DND-41 (cell line): ENCODE data around the gene SPATA17.
"Not testable (repeated sequence)": the region's sequence is repeated elsewhere in the genome, so short reads cannot be mapped to it uniquely, and the experiment has no call there.

Source experiments
- ATAC-seq: fragments of 200-7000 bp; cut with Tn5 transposase; 3 replicates; pipeline ENCODE4 v1.9.1; 2021; ENCODE audit warnings: low read depth; ENCODE audit not compliant: insufficient read depth
- DNase-seq: peaks from one replicate; pipeline ENCODE4 v3.0.0-alpha.2; 2020
- H2AFZ ChIP-seq: 2 replicates; pipeline ENCODE4 v1.6.0; 2012; ENCODE audit warnings: low read depth, low read length
- H3K27ac ChIP-seq: 2 replicates; pipeline ENCODE4 v1.5.1; 2012; ENCODE audit warnings: low read length, inconsistent platforms
- H3K27me3 ChIP-seq: fragments of 200-600 bp; sonication (generic); 2 replicates; pipeline ENCODE4 v1.6.0; 2012; ENCODE audit warnings: low read length, mild to moderate bottlenecking, inconsistent platforms; ENCODE audit not compliant: insufficient read depth, poor library complexity
- H3K36me3 ChIP-seq: 2 replicates; pipeline ENCODE4 v1.5.1; 2012; ENCODE audit warnings: low read length, inconsistent platforms; ENCODE audit not compliant: insufficient read depth
- H3K4me1 ChIP-seq: 2 replicates; pipeline ENCODE4 v1.5.1; 2012; ENCODE audit warnings: mild to moderate bottlenecking, low read length; ENCODE audit not compliant: insufficient read depth
- H3K4me2 ChIP-seq: 2 replicates; pipeline ENCODE4 v1.6.0; 2012; ENCODE audit warnings: mild to moderate bottlenecking, moderate library complexity, low read length, inconsistent platforms; ENCODE audit not compliant: insufficient read depth
- H3K4me3 ChIP-seq, 2 experiments: fragments of 200-600 bp in 1 of 2; shearing (Covaris generic) in 1 of 2; 2 replicates each; pipeline ENCODE4 v1.5.1; 2012 to 2016; ENCODE audit warnings: inconsistent platforms in 2 of 2, low read length in 2 of 2, mild to moderate bottlenecking in 2 of 2, low read depth in 1 of 2, moderate library complexity in 1 of 2
- H3K79me2 ChIP-seq: 2 replicates; pipeline ENCODE4 v1.6.0; 2012; ENCODE audit warnings: low read length, inconsistent platforms; ENCODE audit not compliant: insufficient read depth
- H3K9ac ChIP-seq: 2 replicates; pipeline ENCODE4 v1.6.0; 2012; ENCODE audit warnings: low read depth, mild to moderate bottlenecking, inconsistent platforms, low read length, moderate library complexity
- H3K9me3 ChIP-seq: 2 replicates; pipeline ENCODE4 v1.5.1; 2012; ENCODE audit warnings: low read length, moderate library complexity, mild to moderate bottlenecking, inconsistent platforms; ENCODE audit not compliant: insufficient read depth, severe bottlenecking
- H4K20me1 ChIP-seq: 2 replicates; pipeline ENCODE4 v1.6.0; 2012; ENCODE audit warnings: low read length; ENCODE audit not compliant: insufficient read depth
- CTCF ChIP-seq: IDR thresholded peaks from 2 replicates; pipeline ENCODE4 v1.5.1; 2012; ENCODE audit warnings: borderline replicate concordance, low read length, moderate library complexity, mild to moderate bottlenecking; ENCODE audit not compliant: poor library complexity, severe bottlenecking; ENCODE audit errors: extremely low read depth
- EZH2 ChIP-seq: IDR thresholded peaks from 3 replicates; pipeline ENCODE4 v1.6.1; 2012; ENCODE audit warnings: borderline replicate concordance, low read depth, mild to moderate bottlenecking, moderate library complexity, low read length, inconsistent platforms; ENCODE audit not compliant: severe bottlenecking

Gene SPATA17

GRCh38 chr1:217681806-217682205, 50.7 kb downstream of the SPATA17 start:
- TF ChIP-seq EZH2 (no peak), CTCF (no peak)
- Histone ChIP-seq H4K20me1 (no peaks in the 10 kb centered on the region), H3K79me2 (no peaks in the 10 kb centered on the region), H3K27ac (no peak overlapping the region), H3K4me1 (no peaks in the 10 kb centered on the region), H3K4me2 (no peak overlapping the region), H3K27me3 (no peaks in the 10 kb centered on the region), H3K9me3 (no peaks in the 10 kb centered on the region), H3K36me3 (no peaks in the 10 kb centered on the region), H3K4me3 (no peak overlapping the region), H3K9ac (no peak overlapping the region), H2AFZ (no peak overlapping the region)
- ATAC-seq (no peak), DNase-seq (no peak)

GRCh38 chr1:217687511-217687910, 56.4 kb downstream of the SPATA17 start:
- Histone ChIP-seq H3K27ac (no peak overlapping the region), H3K9ac (no peak overlapping the region), H2AFZ (no peak overlapping the region), H3K36me3 (no peaks in the 10 kb centered on the region), H3K79me2 (no peaks in the 10 kb centered on the region), H3K4me3 (no peak overlapping the region), H3K27me3 (no peaks in the 10 kb centered on the region), H3K4me1 (no peaks in the 10 kb centered on the region), H3K9me3 (no peaks in the 10 kb centered on the region), H3K4me2 (no peak overlapping the region), H4K20me1 (no peaks in the 10 kb centered on the region)
- no peak for DNase-seq
- TF ChIP-seq CTCF: no peak
- TF ChIP-seq EZH2: no peak
- no peak for ATAC-seq

GRCh38 chr1:217696140-217696539, 65.0 kb downstream of the SPATA17 start:
- not testable (repeated sequence) for H3K9me3 ChIP-seq, ATAC-seq, DNase-seq, H3K4me2 ChIP-seq, H3K4me3 ChIP-seq, H4K20me1 ChIP-seq, H3K36me3 ChIP-seq, H3K4me1 ChIP-seq, H2AFZ ChIP-seq, H3K9ac ChIP-seq, H3K27me3 ChIP-seq, H3K27ac ChIP-seq, H3K79me2 ChIP-seq

GRCh38 chr1:217703326-217703725, 72.2 kb downstream of the SPATA17 start:
- Histone ChIP-seq H3K9ac (no peak overlapping the region), H2AFZ (no peak overlapping the region), H3K4me3 (no peak overlapping the region), H3K79me2 (no peaks in the 10 kb centered on the region), H3K4me2 (no peak overlapping the region), H3K4me1 (no peaks in the 10 kb centered on the region), H3K9me3 (no peaks in the 10 kb centered on the region), H3K27ac (no peak overlapping the region), H3K27me3 (no peaks in the 10 kb centered on the region), H4K20me1 (no peaks in the 10 kb centered on the region), H3K36me3 (no peaks in the 10 kb centered on the region)
- TF ChIP-seq CTCF (no peak), EZH2 (no peak)
- DNase-seq (no peak), ATAC-seq (no peak)
